Endothelial cell of umbilical vein (primary cell): Measurements from ENCODE around the gene PKD2. TPM values are rescaled to one million over a fixed set of nuclear protein-coding genes. Genes with fewer than 3 reads are reported as not detected.

ENCODE experiments used
- BruUV-seq: library from RNA; stranded (reverse); fragments of 400-500 nt; replicated peaks from 2 replicates; lab custom pipeline; 2021; lab: Mats Ljungman, UMichigan
- CTCF ChIA-PET: fragments of 300-600, 350-600 bp; sonication (Branson Sonifier 250); formaldehyde crosslinking; loops from one replicate; lab custom pipeline; 2021; ENCODE audit warnings: antibody characterized with exemption, inconsistent platforms; lab: Charles Lee
- POLR2A ChIA-PET: fragments of 300-600, 350-600 bp; sonication (Branson Sonifier 250); formaldehyde crosslinking; loops from one replicate; lab custom pipeline; 2021; ENCODE audit warnings: antibody characterized with exemption, inconsistent platforms; lab: Charles Lee
- DNase-seq: peaks from one replicate; pipeline ENCODE4 v3.0.0-alpha.2; 2011; ENCODE audit warnings: low read depth, low spot score
- FAIRE-seq: peaks from 2 replicates; lab custom pipeline; 2011; peaks lifted over from hg19 to GRCh38; lab: Jason Lieb, UNC
- H2AFZ ChIP-seq: 2 replicates; pipeline ENCODE4 v1.6.0; 2012; ENCODE audit warnings: low read depth, low read length, control low read depth, inconsistent platforms
- H3K27ac ChIP-seq: 2 replicates; pipeline ENCODE4 v1.5.1; 2011; ENCODE audit warnings: low read depth, mild to moderate bottlenecking, control low read depth, low read length, moderate library complexity; ENCODE audit not compliant: insufficient read depth
- H3K27me3 ChIP-seq, 2 experiments: 2 replicates each; pipeline versions ENCODE4 v1.6.0 to v1.6.1; 2011; ENCODE audit warnings: low read length in 2 of 2, mixed read lengths in 1 of 2; ENCODE audit not compliant: control insufficient read depth in 2 of 2, insufficient read depth in 2 of 2
- H3K36me3 ChIP-seq, 2 experiments: 2 replicates in 1 of 2; 3 replicates in 1 of 2; pipeline ENCODE4 v1.5.1; 2011; ENCODE audit warnings: low read length in 2 of 2, mild to moderate bottlenecking in 1 of 2, moderate library complexity in 1 of 2; ENCODE audit not compliant: control insufficient read depth in 2 of 2, insufficient read depth in 2 of 2; ENCODE audit errors: extremely low read depth in 1 of 2
- H3K4me1 ChIP-seq: 3 replicates; pipeline ENCODE4 v1.5.1; 2011; ENCODE audit warnings: mild to moderate bottlenecking, low read length; ENCODE audit not compliant: control insufficient read depth, insufficient read depth; ENCODE audit errors: extremely low read depth
- H3K4me2 ChIP-seq: 2 replicates; pipeline ENCODE4 v1.6.1; 2011; ENCODE audit warnings: low read length, control low read depth, mixed read lengths; ENCODE audit not compliant: insufficient read depth
- H3K4me3 ChIP-seq, 3 experiments: fragments of 200-600 bp in 1 of 3; sonication (generic), shearing (Covaris generic) in 1 of 3; replicated peaks in 1 of 3; 2 replicates each; pipeline ENCODE4 v1.5.1; 2011 to 2016; ENCODE audit warnings: control low read depth in 3 of 3, low read length in 3 of 3, mild to moderate bottlenecking in 2 of 3, inconsistent platforms in 1 of 3, low read depth in 1 of 3, moderate library complexity in 1 of 3; ENCODE audit not compliant: insufficient read depth in 1 of 3
- H3K79me2 ChIP-seq: 2 replicates; pipeline ENCODE4 v1.6.0; 2012; ENCODE audit warnings: low read length, inconsistent platforms; ENCODE audit not compliant: control insufficient read depth, insufficient read depth
- H3K9ac ChIP-seq: replicated peaks from 2 replicates; pipeline ENCODE3; 2011; ENCODE audit warnings: low read length, control low read depth; ENCODE audit not compliant: insufficient read depth; ENCODE audit errors: extremely low read depth
- H3K9me1 ChIP-seq: replicated peaks from 3 replicates; pipeline ENCODE4 v1.6.0; 2011; ENCODE audit warnings: mild to moderate bottlenecking, low read length; ENCODE audit not compliant: control insufficient read depth, insufficient read depth; ENCODE audit errors: extremely low read depth
- H3K9me3 ChIP-seq: replicated peaks from 2 replicates; pipeline ENCODE4 v1.5.1; 2012; ENCODE audit warnings: low read length, inconsistent platforms; ENCODE audit not compliant: control insufficient read depth, insufficient read depth
- H4K20me1 ChIP-seq: replicated peaks from 2 replicates; pipeline ENCODE3; 2011; ENCODE audit warnings: mild to moderate bottlenecking, low read length; ENCODE audit not compliant: control insufficient read depth, insufficient read depth; ENCODE audit errors: extremely low read depth
- CTCF ChIP-seq, 2 donors: IDR thresholded peaks; 1 replicate in 1 of 2; 2 replicates in 1 of 2; pipeline ENCODE4 v1.5.1; 2011; ENCODE audit warnings: low read length in 2 of 2, mild to moderate bottlenecking in 2 of 2, moderate library complexity in 2 of 2, control low read depth in 1 of 2, inconsistent platforms in 1 of 2, low read depth in 1 of 2; ENCODE audit not compliant: insufficient read depth in 1 of 2; ENCODE audit errors: extremely low read depth in 1 of 2
- EZH2 ChIP-seq: IDR thresholded peaks from 2 replicates; pipeline ENCODE4 v1.6.1; 2012; ENCODE audit warnings: borderline replicate concordance, low read depth, mild to moderate bottlenecking, moderate library complexity, low read length, inconsistent platforms; ENCODE audit not compliant: severe bottlenecking
- FOS ChIP-seq: IDR thresholded peaks from 2 replicates; pipeline ENCODE4 v1.6.1; 2011; ENCODE audit warnings: mild to moderate bottlenecking, low read length, moderate library complexity, borderline replicate concordance; ENCODE audit not compliant: insufficient read depth
- GATA2 ChIP-seq: IDR thresholded peaks from 2 replicates; pipeline ENCODE4 v1.7.0; 2011; ENCODE audit warnings: low read depth, mild to moderate bottlenecking, moderate library complexity, mixed read lengths, low read length; ENCODE audit not compliant: insufficient read length, insufficient read depth
- JUN ChIP-seq: IDR thresholded peaks from 2 replicates; pipeline ENCODE4 v1.6.1; 2011; ENCODE audit warnings: borderline replicate concordance, low read depth; ENCODE audit not compliant: insufficient read length, insufficient read depth
- MAX ChIP-seq: IDR thresholded peaks from 2 replicates; pipeline ENCODE4 v1.6.1; 2011; ENCODE audit not compliant: insufficient read depth, insufficient read length
- MYC ChIP-seq: IDR thresholded peaks from one replicate; pipeline ENCODE4 v1.6.1; 2011; ENCODE audit warnings: mild to moderate bottlenecking, low read depth, low read length
- POLR2A ChIP-seq: IDR thresholded peaks from 2 replicates; pipeline ENCODE4 v1.6.1; 2012; ENCODE audit warnings: low read depth, mild to moderate bottlenecking, control low read depth, low read length
- POLR2AphosphoS5 ChIP-seq: IDR thresholded peaks from 2 replicates; pipeline ENCODE4 v1.6.1; 2012; ENCODE audit warnings: low read depth, mild to moderate bottlenecking, control low read depth, low read length, moderate library complexity; ENCODE audit not compliant: insufficient read depth
- dilution Hi-C: fragments of 300-500 bp; cut with MboI; formaldehyde crosslinking; loops from one replicate; pipeline ENCODE4 v1.15.0; 2019; ENCODE audit warnings: low sequenced_read_pairs; ENCODE audit not compliant: extremely low pct_ligation_motif_present
- intact Hi-C: fragments of 100-400 bp; cut with micrococcal nuclease; formaldehyde crosslinking; loops from one replicate; pipeline ENCODE4 v1.10.0; 2022
- polyA plus RNA-seq, 4 experiments: library from polyadenylated mRNA; depleted of rRNA in 3 of 4; stranded (reverse) in 3 of 4; unstranded in 1 of 4; fragments of >200 nt; gene quantifications; 2 replicates each; pipeline versions ENCODE4 v1.2.1 to v1.2.3, GENCODE V29; 2011 to 2012; ENCODE audit warnings: missing spikeins in 1 of 4
- total RNA-seq: library from RNA; stranded (reverse); gene quantifications from 2 replicates; pipeline ENCODE4 v1.2.3, GENCODE V29; 2021

Gene PKD2
- total and polyA plus RNA-seq, 2 donors (not counting 3 experiments of a cell fraction or from before 2014, with no cell fraction given) = 23.1 to 27.0 TPM

GRCh38 chr4:88041626-88042025 lies 34.2 kb downstream of the PKD2 start:
- H3K4me2 ChIP-seq = no peak overlapping the region
- no peaks in the 10 kb centered on the region for H3K9me3 ChIP-seq
- H2AFZ ChIP-seq = no peak overlapping the region
- no peaks in the 10 kb centered on the region for H3K27me3 ChIP-seq
- no peaks in the 10 kb centered on the region for H4K20me1 ChIP-seq
- FAIRE-seq (no peak), DNase-seq (no peak)
- TF ChIP-seq MAX = no peak
- no peak for TF ChIP-seq FOS
- no peak for TF ChIP-seq JUN
- TF ChIP-seq POLR2A = no peak
- TF ChIP-seq CTCF (IDR thresholded peaks at IDR 0.05; ENCODE audit: extremely low read depth in 1 of 2, insufficient read depth in 1 of 2, low read depth in 1 of 2, low read length in 2 of 2) = no peak
- TF ChIP-seq POLR2AphosphoS5 = no peak
- TF ChIP-seq MYC = no peak
- TF ChIP-seq EZH2 = no peak
- TF ChIP-seq GATA2 = no peak
- CTCF ChIA-PET = interaction anchor here (1.0 to 2.2 kb wide), 3 partner anchors 8 to 170 kb away, joined by 3 to 7 read pairs (median 5); no protein-coding TSS in a partner anchor
- H3K9me1 ChIP-seq = no peaks in the 10 kb centered on the region
- H3K79me2 ChIP-seq = no peaks in the 10 kb centered on the region
- H3K4me3 ChIP-seq = no peak overlapping the region
- dilution Hi-C loops = no loop called here
- intact Hi-C loops = no loop called here
- no peak overlapping the region for H3K9ac ChIP-seq
- peaks cover 21 to 34% of the 10 kb centered on the region in 2 experiments for H3K36me3 ChIP-seq
- peaks cover 9% of the 10 kb centered on the region for H3K4me1 ChIP-seq
- H3K27ac ChIP-seq = no peak overlapping the region
- POLR2A ChIA-PET = no interaction called here
- BruUV-seq = no TSS peak
